Activated naive CD4-positive, alpha-beta T cell treated with anti-CD3 and anti-CD28 coated beads, Interleukin-2, amount 50 U/mL, for 24 hours (primary cell): ENCODE results near the gene TCTN2.
A peak's percentile ranks its signal among the peaks of the same experiment; 100 is the strongest.

Experiments
- H3K27ac Mint-ChIP-seq: one replicate; pipeline ENCODE4 v1.8.0; 2021; ENCODE audit warnings: mild to moderate bottlenecking, mixed read lengths
- H3K27me3 Mint-ChIP-seq: one replicate; pipeline ENCODE4 v1.8.0; 2021; ENCODE audit warnings: mixed read lengths
- H3K36me3 Mint-ChIP-seq: one replicate; pipeline ENCODE4 v1.8.0; 2021; ENCODE audit warnings: mixed read lengths
- H3K4me1 Mint-ChIP-seq: one replicate; pipeline ENCODE4 v1.8.0; 2021; ENCODE audit warnings: mixed read lengths
- H3K4me3 Mint-ChIP-seq: one replicate; pipeline ENCODE4 v1.8.0; 2021; ENCODE audit warnings: mild to moderate bottlenecking, mixed read lengths
- H3K9me3 Mint-ChIP-seq: one replicate; pipeline ENCODE4 v1.8.0; 2021; ENCODE audit warnings: mixed read lengths

Gene TCTN2

GRCh38 chr12:123670882-123671728 lies at the start of gene TCTN2:
Gene TCTN2 (plus strand): TSS chr12:123671113. CDS start chr12:123671241, 128 bp downstream.
- Mint-ChIP-seq H3K4me1 (peaks cover 20% of the 10 kb centered on the region), H3K27me3 (no peaks in the 10 kb centered on the region), H3K27ac (peak within 1 kb of the TSS; percentile 41), H3K36me3 (peaks cover 2% of the 10 kb centered on the region), H3K4me3 (peak within 1 kb of the TSS; percentile 85), H3K9me3 (no peaks in the 10 kb centered on the region)

GRCh38 chr12:123621619-123622530 lies 49.0 kb upstream of the TCTN2 start:
- Mint-ChIP-seq H3K36me3 (peaks cover 18% of the 10 kb centered on the region), H3K27ac (peak overlapping the region; percentile 62), H3K27me3 (no peaks in the 10 kb centered on the region), H3K4me3 (no peak overlapping the region), H3K9me3 (no peaks in the 10 kb centered on the region), H3K4me1 (peaks cover 5% of the 10 kb centered on the region)

GRCh38 chr12:123633379-123634141 lies 37.4 kb upstream of the TCTN2 start, which contains the start of the genes EIF2B1 and GTF2H3:
Gene EIF2B1 (minus strand): TSS chr12:123633686. CDS start chr12:123633557, 129 bp downstream.
Gene GTF2H3 (plus strand): TSS chr12:123633829. CDS start chr12:123633860, 31 bp downstream.
- peaks cover 39% of the 10 kb centered on the region for H3K4me1 Mint-ChIP-seq

GRCh38 chr12:123634142-123634561 lies 36.8 kb upstream of the TCTN2 start:
- Mint-ChIP-seq H3K36me3 (peaks cover 13% of the 10 kb centered on the region), H3K27ac (peak overlapping the region; percentile 99), H3K4me1 (peaks cover 39% of the 10 kb centered on the region), H3K4me3 (peak overlapping the region; percentile 98), H3K27me3 (no peaks in the 10 kb centered on the region), H3K9me3 (no peaks in the 10 kb centered on the region)

More at GRCh38 chr12:123633379-123634141, 37.4 kb upstream of the TCTN2 start, which contains the start of the genes EIF2B1 and GTF2H3:
- H3K36me3 Mint-ChIP-seq: peaks cover 13% of the 10 kb centered on the region
- H3K27me3 Mint-ChIP-seq: no peaks in the 10 kb centered on the region
- H3K27ac Mint-ChIP-seq: peak within 1 kb of the TSS; percentile 99
- H3K9me3 Mint-ChIP-seq: no peaks in the 10 kb centered on the region
- H3K4me3 Mint-ChIP-seq: peak within 1 kb of the TSS; percentile 98

GRCh38 chr12:123643911-123644310 lies 27.0 kb upstream of the TCTN2 start:
- Mint-ChIP-seq H3K9me3 (no peaks in the 10 kb centered on the region), H3K4me1 (no peaks in the 10 kb centered on the region), H3K27ac (no peak overlapping the region), H3K4me3 (no peak overlapping the region), H3K27me3 (no peaks in the 10 kb centered on the region), H3K36me3 (peaks cover 6% of the 10 kb centered on the region)

DNA sequence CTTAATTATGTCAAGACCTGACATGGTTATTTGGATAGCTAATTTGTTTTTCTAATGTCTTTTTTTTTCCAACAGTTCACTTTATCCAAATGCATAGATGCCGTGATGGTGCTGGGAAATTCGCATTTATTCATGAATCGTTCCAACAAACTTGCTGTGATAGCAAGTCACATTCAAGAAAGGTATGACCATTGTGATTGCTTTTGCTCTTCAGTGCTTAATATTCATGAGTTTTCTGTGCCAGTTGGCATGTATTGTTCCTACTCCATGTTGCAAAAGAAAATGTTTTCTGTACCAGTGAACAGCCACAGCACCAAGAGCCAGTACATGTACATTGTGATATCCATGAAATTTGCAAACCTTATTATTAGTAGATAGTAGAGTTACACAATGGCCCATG lies 25.5 kb upstream of the TCTN2 start:
- Mint-ChIP-seq H3K36me3 (peaks cover 6% of the 10 kb centered on the region), H3K27ac (no peak overlapping the region), H3K4me1 (no peaks in the 10 kb centered on the region), H3K9me3 (no peaks in the 10 kb centered on the region), H3K4me3 (no peak overlapping the region), H3K27me3 (no peaks in the 10 kb centered on the region)

GRCh38 chr12:123645878-123646277 lies 25.0 kb upstream of the TCTN2 start:
- Mint-ChIP-seq H3K9me3 (no peaks in the 10 kb centered on the region), H3K4me1 (no peaks in the 10 kb centered on the region), H3K27ac (no peak overlapping the region), H3K27me3 (no peaks in the 10 kb centered on the region), H3K36me3 (peaks cover 4% of the 10 kb centered on the region), H3K4me3 (no peak overlapping the region)

- Mint-ChIP-seq H3K9me3 (no peaks in the 10 kb centered on the region), H3K27ac (no peak overlapping the region), H3K4me1 (no peaks in the 10 kb centered on the region), H3K4me3 (no peak overlapping the region), H3K27me3 (no peaks in the 10 kb centered on the region), H3K36me3 (peaks cover 8% of the 10 kb centered on the region)
These were observed 22.5 kb upstream of the TCTN2 start for GRCh38 chr12:123648401-123648800.

DNA sequence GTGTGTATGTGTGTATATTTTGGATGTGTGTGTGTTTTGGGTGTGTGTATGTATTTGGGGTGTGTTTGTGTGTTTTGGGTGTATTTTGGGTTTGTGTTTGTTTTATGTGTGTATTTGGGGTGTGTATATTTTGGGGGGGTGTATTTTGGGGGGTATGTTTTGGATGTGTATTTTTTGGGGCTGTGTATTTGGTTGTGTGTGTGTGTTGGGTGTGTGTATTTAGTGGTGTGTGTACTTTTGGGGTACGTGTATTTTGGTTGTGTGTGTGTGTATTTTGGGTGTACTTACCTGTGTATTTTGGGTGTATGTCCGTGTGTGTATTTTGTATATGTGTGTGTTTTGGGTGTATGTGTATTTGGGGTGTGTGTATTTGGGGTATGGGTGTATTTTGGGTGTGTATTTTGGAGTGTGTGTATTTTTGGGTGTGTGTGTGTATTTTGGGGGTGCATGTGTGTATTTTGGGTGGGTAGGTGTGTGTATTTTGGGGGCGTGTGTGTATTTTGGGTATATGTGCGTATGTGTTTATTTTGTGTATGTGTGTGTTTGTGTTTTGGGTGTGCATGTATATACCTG lies 16.7 kb upstream of the TCTN2 start:
- peaks cover 12% of the 10 kb centered on the region for H3K36me3 Mint-ChIP-seq
- no peak overlapping the region for H3K4me3 Mint-ChIP-seq
- no peak overlapping the region for H3K27ac Mint-ChIP-seq

GRCh38 chr12:123655420-123655819 lies 15.5 kb upstream of the TCTN2 start:
- Mint-ChIP-seq H3K4me1 (peaks cover 8% of the 10 kb centered on the region), H3K4me3 (no peak overlapping the region), H3K36me3 (peaks cover 12% of the 10 kb centered on the region), H3K27ac (no peak overlapping the region), H3K27me3 (no peaks in the 10 kb centered on the region), H3K9me3 (no peaks in the 10 kb centered on the region)

More for the DNA sequence above, 16.7 kb upstream of the TCTN2 start:
- Mint-ChIP-seq H3K4me1 (no peaks in the 10 kb centered on the region), H3K27me3 (no peaks in the 10 kb centered on the region), H3K9me3 (no peaks in the 10 kb centered on the region)

GRCh38 chr12:123656392-123656791 lies 14.5 kb upstream of the TCTN2 start:
- Mint-ChIP-seq H3K27ac (no peak overlapping the region), H3K36me3 (peaks cover 12% of the 10 kb centered on the region), H3K9me3 (no peaks in the 10 kb centered on the region), H3K4me1 (peaks cover 8% of the 10 kb centered on the region), H3K4me3 (no peak overlapping the region), H3K27me3 (no peaks in the 10 kb centered on the region)

DNA sequence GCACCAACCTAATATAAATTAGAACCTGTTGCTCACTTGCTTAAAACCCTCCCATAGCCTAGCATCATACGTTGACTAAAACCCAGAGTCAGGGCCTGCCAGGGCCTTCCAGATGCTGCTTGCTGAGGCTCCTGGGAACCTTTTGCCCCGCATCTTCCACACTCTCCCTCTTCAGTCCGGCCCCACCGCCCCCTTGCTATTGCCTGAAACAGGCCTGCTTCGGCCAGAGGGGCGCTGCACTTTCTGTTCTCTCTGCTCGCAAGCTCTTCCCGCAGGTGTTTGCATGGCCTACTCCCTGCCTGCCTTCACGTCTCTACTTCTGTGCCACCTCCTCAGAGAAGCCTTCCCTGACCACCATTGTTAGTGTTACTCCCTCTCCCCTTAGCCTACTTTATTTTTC lies 13.7 kb upstream of the TCTN2 start:
- Mint-ChIP-seq H3K27me3 (no peaks in the 10 kb centered on the region), H3K4me3 (no peak overlapping the region), H3K27ac (peak overlapping the region; percentile 0), H3K4me1 (peaks cover 8% of the 10 kb centered on the region), H3K9me3 (no peaks in the 10 kb centered on the region), H3K36me3 (peaks cover 10% of the 10 kb centered on the region)

GRCh38 chr12:123659996-123660727 lies 10.8 kb upstream of the TCTN2 start:
- Mint-ChIP-seq H3K4me3 (no peak overlapping the region), H3K27ac (no peak overlapping the region)

GRCh38 chr12:123667771-123668170 lies 3.1 kb upstream of the TCTN2 start:
- peaks cover 15% of the 10 kb centered on the region for H3K4me1 Mint-ChIP-seq
- no peaks in the 10 kb centered on the region for H3K9me3 Mint-ChIP-seq
- no peaks in the 10 kb centered on the region for H3K27me3 Mint-ChIP-seq
- peaks cover 9% of the 10 kb centered on the region for H3K36me3 Mint-ChIP-seq
- H3K4me3 Mint-ChIP-seq: no peak overlapping the region
- no peak overlapping the region for H3K27ac Mint-ChIP-seq

More at GRCh38 chr12:123659996-123660727, 10.8 kb upstream of the TCTN2 start:
- Mint-ChIP-seq H3K4me1 (peaks cover 8% of the 10 kb centered on the region), H3K27me3 (no peaks in the 10 kb centered on the region), H3K9me3 (no peaks in the 10 kb centered on the region), H3K36me3 (peaks cover 12% of the 10 kb centered on the region)
